Measurements from ENCODE around the gene NVL. TPM values are rescaled to one million over a fixed set of nuclear protein-coding genes. Genes with fewer than 3 reads are reported as not detected.

NVL gene
- total RNA-seq, 1 donor from 2014 or later = 101 TPM

GRCh38 chr1:224298346-224299330, 31.3 kb downstream of the NVL start:
- Histone ChIP-seq H3F3A (ENCODE audit: low read depth) (no peaks in the 10 kb centered on the region), H3K4me3 (no peak overlapping the region), H2AFZ (replicated peaks) (no peak overlapping the region), H3K9me3 (ENCODE audit: low read depth) (no peaks in the 10 kb centered on the region), H3K4me2 (no peak overlapping the region), H3K9ac (no peak overlapping the region), H3K27me3 (no peaks in the 10 kb centered on the region), H3K27ac (no peak overlapping the region), H4K20me1 (ENCODE audit: low read depth) (no peaks in the 10 kb centered on the region), H3K4me1 (no peaks in the 10 kb centered on the region), H3K79me2 (ENCODE audit: low read depth) (no peaks in the 10 kb centered on the region), H3K36me3 (peaks cover 21% of the 10 kb centered on the region)
- Mint-ChIP-seq H3K36me3 (peaks cover 27% of the 10 kb centered on the region), H3K4me1 (no peaks in the 10 kb centered on the region), H3K4me3 (no peak overlapping the region), H3K27me3 (ENCODE audit: insufficient read depth, low read depth) (no peaks in the 10 kb centered on the region), H3K9me3 (no peaks in the 10 kb centered on the region), H3K27ac (no peak overlapping the region)
- TF ChIP-seq EZH2 (IDR thresholded peaks at IDR 0.05) (no peak), EZH2phosphoT487 (IDR thresholded peaks at IDR 0.05) (no peak), CTCF (IDR thresholded peaks at IDR 0.05) (no peak)
- no peak for DNase-seq (ENCODE audit: low spot score)

- Histone ChIP-seq H3K4me3 (no peak overlapping the region), H4K20me1 (ENCODE audit: low read depth) (no peaks in the 10 kb centered on the region), H3K36me3 (peaks cover 9% of the 10 kb centered on the region), H3K9me3 (ENCODE audit: low read depth) (no peaks in the 10 kb centered on the region), H3K4me1 (no peaks in the 10 kb centered on the region), H3K4me2 (no peak overlapping the region), H3K27ac (no peak overlapping the region), H2AFZ (replicated peaks) (no peak overlapping the region), H3K79me2 (ENCODE audit: low read depth) (no peaks in the 10 kb centered on the region), H3K9ac (no peak overlapping the region), H3F3A (ENCODE audit: low read depth) (no peaks in the 10 kb centered on the region), H3K27me3 (no peaks in the 10 kb centered on the region)
- TF ChIP-seq EZH2phosphoT487 (IDR thresholded peaks at IDR 0.05) = no peak
- no peak for TF ChIP-seq EZH2 (IDR thresholded peaks at IDR 0.05)
- no peak for TF ChIP-seq CTCF (IDR thresholded peaks at IDR 0.05)
- DNase-seq (ENCODE audit: low spot score) = no peak
- Mint-ChIP-seq H3K27ac (no peak overlapping the region), H3K9me3 (no peaks in the 10 kb centered on the region), H3K4me3 (no peak overlapping the region), H3K27me3 (ENCODE audit: insufficient read depth, low read depth) (no peaks in the 10 kb centered on the region), H3K4me1 (no peaks in the 10 kb centered on the region), H3K36me3 (peaks cover 32% of the 10 kb centered on the region)
Observed at GRCh38 chr1:224294775-224295174, 35.2 kb downstream of the NVL start.

- Histone ChIP-seq H3K4me3 (no peak overlapping the region), H3F3A (ENCODE audit: low read depth) (peaks cover 21% of the 10 kb centered on the region), H3K9me3 (ENCODE audit: low read depth) (no peaks in the 10 kb centered on the region), H4K20me1 (ENCODE audit: low read depth) (peaks cover 8% of the 10 kb centered on the region), H3K4me1 (peaks cover 11% of the 10 kb centered on the region), H3K4me2 (no peak overlapping the region), H3K27ac (no peak overlapping the region), H3K36me3 (peaks cover 10% of the 10 kb centered on the region), H3K27me3 (no peaks in the 10 kb centered on the region), H3K9ac (no peak overlapping the region), H2AFZ (replicated peaks) (no peak overlapping the region), H3K79me2 (ENCODE audit: low read depth) (no peaks in the 10 kb centered on the region)
- peaks cover 26% of the 10 kb centered on the region for H3K36me3 Mint-ChIP-seq
- DNase-seq (ENCODE audit: low spot score) = no peak
- no peak for TF ChIP-seq CTCF (IDR thresholded peaks at IDR 0.05)
- TF ChIP-seq EZH2 (IDR thresholded peaks at IDR 0.05) = no peak
- no peak for TF ChIP-seq EZH2phosphoT487 (IDR thresholded peaks at IDR 0.05)
- H3K27ac Mint-ChIP-seq = no peak overlapping the region
- peaks cover 4% of the 10 kb centered on the region for H3K27me3 Mint-ChIP-seq (ENCODE audit: insufficient read depth, low read depth)
- H3K9me3 Mint-ChIP-seq = no peaks in the 10 kb centered on the region
- H3K4me1 Mint-ChIP-seq = peaks cover 10% of the 10 kb centered on the region
- no peak overlapping the region for H3K4me3 Mint-ChIP-seq
Observed at GRCh38 chr1:224292419-224292818, 37.6 kb downstream of the NVL start.

Measured in neural progenitor cell (in vitro differentiated cells).